Breast epithelium (tissue), 4 donors: ENCODE results near the gene CX3CR1. TPM values are rescaled to one million over a fixed set of nuclear protein-coding genes. Genes with fewer than 3 reads are reported as not detected.
"Not testable (repeated sequence)": the region's sequence is repeated elsewhere in the genome, so short reads cannot be mapped to it uniquely, and the experiment has no call there.

Source experiments
- DNase-seq, 2 donors: peaks; one replicate each; pipeline ENCODE4 v3.0.0-alpha.2; 2019; ENCODE audit warnings: low spot score in 2 of 2
- H3K27ac ChIP-seq, 2 donors: fragments of 200-600 bp; sonication (generic) in 1 of 2; one replicate each; pipeline ENCODE4 v1.5.1; 2016 to 2019; ENCODE audit warnings: mild to moderate bottlenecking in 1 of 2
- H3K27me3 ChIP-seq, 2 donors: fragments of 200-600 bp; sonication (generic) in 1 of 2; one replicate each; pipeline versions ENCODE4 v1.5.1 to v1.6.0; 2017 to 2019; ENCODE audit warnings: control low read depth in 1 of 2, mild to moderate bottlenecking in 1 of 2
- H3K36me3 ChIP-seq: fragments of 200-600 bp; one replicate; pipeline ENCODE4 v1.5.1; 2019
- H3K4me1 ChIP-seq, 2 donors: fragments of 200-600 bp; sonication (generic); one replicate each; pipeline ENCODE4 v1.5.1; 2016 to 2019; ENCODE audit warnings: control low read depth in 1 of 2
- H3K4me3 ChIP-seq, 3 donors: fragments of 200-600 bp; sonication (generic); 1 replicate in 2 of 3; 2 replicates in 1 of 3; pipeline ENCODE4 v1.5.1; 2016 to 2019; ENCODE audit warnings: mild to moderate bottlenecking in 3 of 3, moderate library complexity in 2 of 3
- H3K9me3 ChIP-seq, 2 donors: fragments of 200-600 bp; sonication (generic) in 1 of 2; one replicate each; pipeline ENCODE4 v1.5.1; 2016 to 2019; ENCODE audit warnings: control low read depth in 1 of 2
- CTCF ChIP-seq, 3 donors: fragments of 450-650 bp; IDR thresholded peaks; one replicate each; pipeline ENCODE4 v1.5.1; 2016 to 2017; ENCODE audit warnings: antibody characterized with exemption in 3 of 3, mild to moderate bottlenecking in 3 of 3, moderate library complexity in 3 of 3
- POLR2A ChIP-seq: fragments of 450-650 bp; IDR thresholded peaks from one replicate; pipeline ENCODE4 v1.6.1; 2016; ENCODE audit warnings: antibody characterized with exemption, mild to moderate bottlenecking, moderate library complexity
- POLR2AphosphoS5 ChIP-seq, 3 donors: sonication (generic); formaldehyde crosslinking; IDR thresholded peaks; one replicate each; pipeline ENCODE4 v1.6.1; 2017; ENCODE audit warnings: antibody characterized with exemption in 3 of 3
- intact Hi-C: fragments of 100-400 bp; cut with DNase I; formaldehyde crosslinking; loops from one replicate; pipeline ENCODE4 v1.15.1; 2023; ENCODE audit warnings: low total_unique reads
- total RNA-seq, 3 donors: library from RNA; depleted of rRNA; stranded (reverse); fragments of >200 nt; gene quantifications; one replicate each; pipeline ENCODE4 v1.1.0, GENCODE V29; 2016

CX3CR1 gene
- total RNA-seq, 3 donors from 2014 or later, result 0.32 to 2.8 (median 1.3) TPM

GRCh38 chr3:39237027-39237426, 42.8 kb downstream of the CX3CR1 start:
- DNase-seq, result no peak
- no peak for TF ChIP-seq POLR2AphosphoS5 (IDR thresholded peaks at IDR 0.05)
- TF ChIP-seq POLR2A, result no peak
- TF ChIP-seq CTCF (IDR thresholded peaks at IDR 0.05), result no peak
- H3K4me3 ChIP-seq, result no peak overlapping the region
- no peaks in the 10 kb centered on the region for H3K9me3 ChIP-seq
- no peaks in the 10 kb centered on the region for H3K36me3 ChIP-seq
- no peaks in the 10 kb centered on the region for H3K4me1 ChIP-seq
- intact Hi-C loops, result no loop called here
- H3K27ac ChIP-seq, result no peak overlapping the region
- H3K27me3 ChIP-seq, result no peaks in the 10 kb centered on the region

GRCh38 chr3:39234651-39235050, 45.2 kb downstream of the CX3CR1 start:
- intact Hi-C loops, result no loop called here
- H3K36me3 ChIP-seq, result no peaks in the 10 kb centered on the region

GRCh38 chr3:39232859-39233258, 47.0 kb downstream of the CX3CR1 start:
- DNase-seq, result no peak

More at GRCh38 chr3:39234651-39235050, 45.2 kb downstream of the CX3CR1 start:
- Histone ChIP-seq H3K4me1 (no peaks in the 10 kb centered on the region), H3K9me3 (no peaks in the 10 kb centered on the region), H3K4me3 (no peak overlapping the region), H3K27ac (no peak overlapping the region), H3K27me3 (no peaks in the 10 kb centered on the region)
- DNase-seq, result no peak
- TF ChIP-seq POLR2AphosphoS5 (IDR thresholded peaks at IDR 0.05) (no peak), POLR2A (no peak), CTCF (IDR thresholded peaks at IDR 0.05) (no peak)

DNA sequence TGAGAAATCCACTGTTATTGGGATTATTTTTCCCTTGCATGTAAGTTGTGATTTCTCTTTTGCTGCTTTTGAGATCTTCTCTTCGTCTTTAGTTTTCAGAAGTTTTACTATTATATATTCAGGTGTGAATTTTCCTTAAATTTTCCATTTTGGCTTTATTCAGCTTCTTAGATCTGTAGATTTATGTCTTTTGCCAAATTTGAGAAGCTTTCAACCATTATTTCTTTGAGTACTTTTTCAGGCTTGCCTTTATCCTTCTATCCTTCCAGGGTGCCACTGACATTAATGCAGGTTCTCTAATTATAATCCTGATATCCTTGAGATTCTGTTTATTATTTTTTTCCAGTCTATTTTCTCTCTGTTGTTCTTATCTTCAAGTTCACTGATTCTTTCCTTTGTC, 49.4 kb downstream of the CX3CR1 start:
- H3K9me3 ChIP-seq, result no peaks in the 10 kb centered on the region
- no peaks in the 10 kb centered on the region for H3K27me3 ChIP-seq
- TF ChIP-seq POLR2AphosphoS5 (IDR thresholded peaks at IDR 0.05), result no peak
- no peak for TF ChIP-seq CTCF (IDR thresholded peaks at IDR 0.05)
- no peak for TF ChIP-seq POLR2A
- H3K27ac ChIP-seq, result no peak overlapping the region
- no peak overlapping the region for H3K4me3 ChIP-seq
- intact Hi-C loops, result no loop called here
- no peaks in the 10 kb centered on the region for H3K36me3 ChIP-seq
- DNase-seq, result no peak
- no peaks in the 10 kb centered on the region for H3K4me1 ChIP-seq

More at GRCh38 chr3:39232859-39233258, 47.0 kb downstream of the CX3CR1 start:
- intact Hi-C loops, result no loop called here
- no peak overlapping the region for H3K4me3 ChIP-seq
- no peaks in the 10 kb centered on the region for H3K4me1 ChIP-seq
- no peaks in the 10 kb centered on the region for H3K27me3 ChIP-seq
- H3K27ac ChIP-seq, result no peak overlapping the region
- no peaks in the 10 kb centered on the region for H3K36me3 ChIP-seq
- no peaks in the 10 kb centered on the region for H3K9me3 ChIP-seq
- TF ChIP-seq CTCF (IDR thresholded peaks at IDR 0.05), result no peak
- TF ChIP-seq POLR2AphosphoS5 (IDR thresholded peaks at IDR 0.05), result no peak
- TF ChIP-seq POLR2A, result no peak

GRCh38 chr3:39228496-39228895, 51.3 kb downstream of the CX3CR1 start:
- no peak for DNase-seq
- Histone ChIP-seq H3K27ac (no peak overlapping the region), H3K36me3 (no peaks in the 10 kb centered on the region), H3K4me3 (no peak overlapping the region), H3K27me3 (no peaks in the 10 kb centered on the region), H3K4me1 (no peaks in the 10 kb centered on the region), H3K9me3 (no peaks in the 10 kb centered on the region)
- intact Hi-C loops, result no loop called here
- no peak for TF ChIP-seq POLR2A
- no peak for TF ChIP-seq POLR2AphosphoS5 (IDR thresholded peaks at IDR 0.05)
- no peak for TF ChIP-seq CTCF (IDR thresholded peaks at IDR 0.05)

GRCh38 chr3:39227596-39227995, 52.2 kb downstream of the CX3CR1 start:
- H3K36me3 ChIP-seq, H3K4me3 ChIP-seq, H3K27me3 ChIP-seq, intact Hi-C loops, H3K4me1 ChIP-seq, DNase-seq, H3K27ac ChIP-seq, H3K9me3 ChIP-seq: not testable (repeated sequence)
